Prostate gland (tissue), 2 donors: ENCODE data around the gene ADD1.

Experiments
- POLR2A ChIP-seq: fragments of 450-650 bp; IDR thresholded peaks from one replicate; pipeline ENCODE4 v1.6.1; 2016; ENCODE audit warnings: antibody characterized with exemption, mild to moderate bottlenecking
- POLR2AphosphoS5 ChIP-seq: sonication (generic); formaldehyde crosslinking; IDR thresholded peaks from one replicate; pipeline ENCODE4 v1.6.1; 2017; ENCODE audit warnings: antibody characterized with exemption
- TF ChIP-seq, protein P1 (sequence below), 4 experiments: fragments of 200-600 bp in 2 of 4; fragments of 450-650 bp in 2 of 4; sonication (generic) in 2 of 4; IDR thresholded peaks; 1 replicate in 3 of 4; 2 replicates in 1 of 4; pipeline ENCODE4 v1.5.1; 2016 to 2019; ENCODE audit warnings: antibody characterized with exemption in 4 of 4, mild to moderate bottlenecking in 2 of 4, moderate library complexity in 2 of 4

DNA sequence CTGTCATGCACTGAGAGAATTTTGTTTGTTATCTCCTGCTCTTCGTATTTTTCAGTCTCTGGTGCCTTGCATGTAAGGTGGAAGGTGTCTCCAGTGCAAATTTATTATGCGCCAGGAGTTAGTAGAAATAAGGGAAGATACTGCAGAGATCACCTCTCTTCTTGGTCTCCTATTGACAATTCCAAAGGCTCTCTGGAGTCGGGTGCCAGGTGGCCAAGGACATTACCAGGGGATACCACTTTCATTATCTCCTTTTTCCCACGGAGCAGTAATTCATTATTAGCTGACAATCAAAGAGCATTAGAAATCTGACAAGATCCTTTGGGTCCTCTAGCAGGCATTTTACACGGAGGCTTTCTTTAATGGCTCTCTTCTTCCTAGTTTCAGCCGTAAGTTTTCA lies 26.0 kb downstream of the ADD1 start:
- TF ChIP-seq, protein P1, sequence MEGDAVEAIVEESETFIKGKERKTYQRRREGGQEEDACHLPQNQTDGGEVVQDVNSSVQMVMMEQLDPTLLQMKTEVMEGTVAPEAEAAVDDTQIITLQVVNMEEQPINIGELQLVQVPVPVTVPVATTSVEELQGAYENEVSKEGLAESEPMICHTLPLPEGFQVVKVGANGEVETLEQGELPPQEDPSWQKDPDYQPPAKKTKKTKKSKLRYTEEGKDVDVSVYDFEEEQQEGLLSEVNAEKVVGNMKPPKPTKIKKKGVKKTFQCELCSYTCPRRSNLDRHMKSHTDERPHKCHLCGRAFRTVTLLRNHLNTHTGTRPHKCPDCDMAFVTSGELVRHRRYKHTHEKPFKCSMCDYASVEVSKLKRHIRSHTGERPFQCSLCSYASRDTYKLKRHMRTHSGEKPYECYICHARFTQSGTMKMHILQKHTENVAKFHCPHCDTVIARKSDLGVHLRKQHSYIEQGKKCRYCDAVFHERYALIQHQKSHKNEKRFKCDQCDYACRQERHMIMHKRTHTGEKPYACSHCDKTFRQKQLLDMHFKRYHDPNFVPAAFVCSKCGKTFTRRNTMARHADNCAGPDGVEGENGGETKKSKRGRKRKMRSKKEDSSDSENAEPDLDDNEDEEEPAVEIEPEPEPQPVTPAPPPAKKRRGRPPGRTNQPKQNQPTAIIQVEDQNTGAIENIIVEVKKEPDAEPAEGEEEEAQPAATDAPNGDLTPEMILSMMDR (IDR thresholded peaks at IDR 0.05), result no peak
- TF ChIP-seq POLR2A, result no peak
- TF ChIP-seq POLR2AphosphoS5, result no peak
